HUES6 (cell line): ENCODE measurements around the gene KIDINS220.
"Not testable (repeated sequence)": the region's sequence is repeated elsewhere in the genome, so short reads cannot be mapped to it uniquely, and the experiment has no call there.

ENCODE experiments used
- H3K27ac ChIP-seq: 2 replicates; pipeline ENCODE4 v1.7.0; 2013; ENCODE audit warnings: low read depth, mild to moderate bottlenecking, low read length, inconsistent platforms
- H3K27me3 ChIP-seq: 2 replicates; pipeline ENCODE4 v1.6.1; 2013; ENCODE audit warnings: low read length; ENCODE audit not compliant: control insufficient read depth, insufficient read depth
- H3K36me3 ChIP-seq: 2 replicates; pipeline ENCODE4 v1.6.1; 2013; ENCODE audit warnings: low read length; ENCODE audit not compliant: control insufficient read depth, insufficient read depth
- H3K4me1 ChIP-seq: 2 replicates; pipeline ENCODE4 v1.6.1; 2013; ENCODE audit warnings: low read length; ENCODE audit not compliant: control insufficient read depth, insufficient read depth
- H3K4me3 ChIP-seq: 2 replicates; pipeline ENCODE4 v1.5.1; 2013; ENCODE audit warnings: low read depth, low read length
- H3K9ac ChIP-seq: one replicate; pipeline ENCODE4 v1.6.1; 2013; ENCODE audit warnings: mild to moderate bottlenecking, low read length
- H3K9me3 ChIP-seq: 2 replicates; pipeline ENCODE4 v1.6.1; 2013; ENCODE audit warnings: low read depth, low read length; ENCODE audit not compliant: control insufficient read depth, insufficient read depth

The KIDINS220 gene

DNA sequence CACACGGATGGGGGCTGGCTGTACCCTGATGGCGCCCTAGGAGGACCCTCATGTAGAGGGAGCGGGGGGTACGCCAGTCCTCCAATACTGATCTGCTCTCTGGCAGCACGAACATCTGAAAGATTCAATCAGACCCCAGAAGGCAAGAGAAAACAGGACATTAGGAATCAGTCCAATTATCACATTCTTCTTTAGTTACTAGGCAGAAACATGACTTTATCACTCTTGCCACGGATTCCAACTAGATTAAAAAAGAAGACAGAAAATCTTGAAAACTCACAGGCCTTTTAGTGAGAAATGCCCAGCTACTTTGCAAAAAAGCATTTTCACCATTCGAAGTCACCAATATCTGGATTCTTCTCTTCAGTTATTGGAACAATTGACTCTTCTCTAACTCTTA, 87.2 kb downstream of the KIDINS220 start:
- Histone ChIP-seq H3K27me3 (no peaks in the 10 kb centered on the region), H3K9ac (no peak overlapping the region), H3K4me3 (no peak overlapping the region), H3K36me3 (no peaks in the 10 kb centered on the region; the same call in 1 of the 2 replicates), H3K9me3 (no peaks in the 10 kb centered on the region), H3K4me1 (no peaks in the 10 kb centered on the region), H3K27ac (no peak overlapping the region)

DNA sequence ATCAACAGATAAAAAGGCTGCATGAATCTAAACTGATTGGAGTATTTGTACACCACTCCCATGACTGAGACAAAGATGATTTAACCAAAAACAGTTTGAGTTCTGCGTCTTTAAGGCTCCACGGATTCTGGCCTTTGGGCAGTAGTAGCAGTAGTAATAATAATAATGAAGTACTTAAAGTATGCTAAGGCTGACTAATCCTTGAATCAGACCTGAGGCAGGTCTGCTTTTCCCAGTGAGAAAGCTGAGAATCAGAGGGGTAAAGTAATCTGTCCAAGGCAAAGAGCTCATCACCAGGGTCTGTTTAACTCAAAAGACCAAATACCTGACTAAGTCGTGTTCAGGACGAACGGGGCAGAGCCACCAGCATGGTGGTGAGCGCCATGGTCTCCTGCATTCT, 94.2 kb downstream of the KIDINS220 start:
- no peaks in the 10 kb centered on the region for H3K4me1 ChIP-seq
- no peaks in the 10 kb centered on the region for H3K36me3 ChIP-seq
- H3K4me3 ChIP-seq: no peak overlapping the region
- no peaks in the 10 kb centered on the region for H3K9me3 ChIP-seq
- H3K9ac ChIP-seq: no peak overlapping the region
- H3K27ac ChIP-seq: no peak overlapping the region
- H3K27me3 ChIP-seq: no peaks in the 10 kb centered on the region

DNA sequence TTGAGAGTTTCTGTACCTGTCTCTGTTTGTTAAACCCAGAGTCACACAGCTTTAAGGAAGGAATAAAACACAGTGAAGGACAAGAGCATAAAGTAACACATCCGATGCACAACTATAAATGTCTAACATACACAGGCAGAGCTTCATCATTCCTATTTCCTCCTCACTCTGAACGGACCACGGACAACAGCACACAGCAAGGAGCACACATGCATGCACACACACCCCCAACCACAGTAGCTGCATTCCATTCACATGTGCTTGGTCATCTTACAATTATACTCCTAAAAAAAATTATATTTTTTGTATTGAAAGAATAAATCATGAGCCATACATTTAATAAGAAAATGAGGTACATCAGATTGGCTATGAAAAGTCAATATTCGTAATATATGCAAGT, 97.3 kb downstream of the KIDINS220 start:
- Histone ChIP-seq H3K4me3 (no peak overlapping the region), H3K9ac (no peak overlapping the region), H3K4me1 (no peaks in the 10 kb centered on the region), H3K27me3 (no peaks in the 10 kb centered on the region), H3K27ac (no peak overlapping the region), H3K36me3 (no peaks in the 10 kb centered on the region), H3K9me3 (no peaks in the 10 kb centered on the region)

DNA sequence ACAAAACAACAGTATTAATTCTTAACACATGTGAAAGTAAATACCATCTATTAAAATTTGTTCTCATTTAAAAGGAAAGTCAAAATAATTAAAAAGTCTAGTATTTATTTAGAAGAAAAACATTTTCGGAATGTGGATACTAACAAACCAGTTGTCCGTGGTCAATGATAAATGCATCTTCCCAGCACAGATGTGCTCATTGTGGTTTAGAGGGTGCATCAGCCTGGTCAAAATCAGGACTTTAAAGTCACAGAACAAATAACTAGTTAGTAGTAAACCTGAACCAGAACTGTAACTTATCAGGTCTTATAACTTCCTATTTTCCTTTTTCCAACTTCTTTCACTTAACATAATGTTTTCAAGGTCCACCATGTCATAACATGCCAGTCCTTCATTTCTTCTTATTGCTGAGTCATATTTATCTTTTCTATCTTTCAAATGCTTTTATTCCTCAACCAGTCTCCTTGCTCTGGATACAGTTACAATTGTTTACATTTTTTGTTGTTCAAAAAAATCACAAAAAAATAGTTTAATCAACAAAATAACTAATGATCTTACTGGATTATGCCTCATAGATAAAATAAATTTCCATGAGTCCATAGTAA, 99.7 kb downstream of the KIDINS220 start:
- Histone ChIP-seq H3K4me3 (no peak overlapping the region), H3K36me3 (peaks cover 12% of the 10 kb centered on the region), H3K9ac (no peak overlapping the region), H3K4me1 (no peaks in the 10 kb centered on the region), H3K27ac (no peak overlapping the region), H3K9me3 (no peaks in the 10 kb centered on the region), H3K27me3 (no peaks in the 10 kb centered on the region)

DNA sequence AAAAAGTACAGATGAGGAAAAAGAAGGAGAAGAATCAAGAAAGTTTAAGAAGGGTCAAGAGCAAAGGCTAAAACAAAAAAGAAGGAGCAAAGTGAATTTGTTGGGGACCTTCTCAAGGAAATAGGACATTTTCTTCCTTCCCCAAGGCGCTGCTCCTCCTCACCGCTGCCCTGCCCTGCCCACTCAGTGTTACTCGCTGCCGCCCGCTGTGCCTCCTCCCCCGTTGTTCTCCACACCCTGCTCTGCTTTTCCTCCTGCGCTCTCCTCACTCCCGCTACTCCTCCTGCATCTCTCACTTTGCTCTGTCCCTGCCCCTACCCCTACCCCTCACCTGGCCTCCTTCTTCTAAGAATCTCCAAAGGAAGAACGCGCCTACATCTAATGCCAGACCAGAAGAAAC, 104.8 kb downstream of the KIDINS220 start:
- H3K4me3 ChIP-seq: no peak overlapping the region
- H3K27me3 ChIP-seq: no peaks in the 10 kb centered on the region
- H3K4me1 ChIP-seq: no peaks in the 10 kb centered on the region
- peaks cover 31% of the 10 kb centered on the region for H3K36me3 ChIP-seq
- no peaks in the 10 kb centered on the region for H3K9me3 ChIP-seq
- no peak overlapping the region for H3K9ac ChIP-seq
- no peak overlapping the region for H3K27ac ChIP-seq

DNA sequence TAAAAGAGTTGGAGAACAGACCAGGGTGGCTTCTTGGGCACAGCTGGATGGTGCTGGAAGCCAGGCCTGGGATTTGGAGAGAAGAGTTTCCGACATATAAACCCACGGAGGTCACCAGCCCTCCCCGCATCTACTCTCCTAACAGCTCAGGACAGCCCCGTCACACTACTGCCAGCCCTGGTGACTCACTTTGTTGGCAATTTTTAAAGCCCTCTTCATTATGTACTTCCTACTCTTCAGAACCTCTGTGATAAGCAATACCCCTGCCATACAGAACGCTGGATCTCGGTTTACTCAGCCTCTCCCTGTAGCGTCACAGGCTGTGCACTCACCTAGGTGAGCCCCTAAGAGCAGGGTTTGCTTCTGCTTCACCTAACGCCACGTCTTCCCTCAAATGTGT, 107.5 kb downstream of the KIDINS220 start:
- no peak overlapping the region for H3K4me3 ChIP-seq
- H3K36me3 ChIP-seq: peaks cover 31% of the 10 kb centered on the region
- no peaks in the 10 kb centered on the region for H3K9me3 ChIP-seq
- no peaks in the 10 kb centered on the region for H3K27me3 ChIP-seq
- H3K4me1 ChIP-seq: no peaks in the 10 kb centered on the region
- H3K27ac ChIP-seq: no peak overlapping the region
- no peak overlapping the region for H3K9ac ChIP-seq

DNA sequence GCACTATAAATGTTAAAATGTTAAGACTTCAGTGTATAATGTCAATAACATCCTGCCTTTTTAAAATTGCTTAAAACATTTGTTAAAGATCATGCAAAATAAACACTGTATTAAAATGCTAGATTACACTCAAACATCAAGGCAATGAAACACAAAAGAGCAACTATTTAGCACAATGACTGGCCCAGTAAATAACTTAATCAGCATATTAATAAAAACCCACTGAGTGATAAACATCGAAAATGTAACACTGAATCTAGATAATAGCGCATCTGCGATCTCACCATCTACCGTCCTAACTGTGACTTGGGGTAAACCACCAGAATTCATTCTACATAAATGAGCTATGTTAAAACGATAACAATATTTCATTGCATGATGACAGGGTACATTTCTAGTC, 108.3 kb downstream of the KIDINS220 start:
- H3K4me1 ChIP-seq: not testable (repeated sequence)
- H3K36me3 ChIP-seq: peaks cover 31% of the 10 kb centered on the region

DNA sequence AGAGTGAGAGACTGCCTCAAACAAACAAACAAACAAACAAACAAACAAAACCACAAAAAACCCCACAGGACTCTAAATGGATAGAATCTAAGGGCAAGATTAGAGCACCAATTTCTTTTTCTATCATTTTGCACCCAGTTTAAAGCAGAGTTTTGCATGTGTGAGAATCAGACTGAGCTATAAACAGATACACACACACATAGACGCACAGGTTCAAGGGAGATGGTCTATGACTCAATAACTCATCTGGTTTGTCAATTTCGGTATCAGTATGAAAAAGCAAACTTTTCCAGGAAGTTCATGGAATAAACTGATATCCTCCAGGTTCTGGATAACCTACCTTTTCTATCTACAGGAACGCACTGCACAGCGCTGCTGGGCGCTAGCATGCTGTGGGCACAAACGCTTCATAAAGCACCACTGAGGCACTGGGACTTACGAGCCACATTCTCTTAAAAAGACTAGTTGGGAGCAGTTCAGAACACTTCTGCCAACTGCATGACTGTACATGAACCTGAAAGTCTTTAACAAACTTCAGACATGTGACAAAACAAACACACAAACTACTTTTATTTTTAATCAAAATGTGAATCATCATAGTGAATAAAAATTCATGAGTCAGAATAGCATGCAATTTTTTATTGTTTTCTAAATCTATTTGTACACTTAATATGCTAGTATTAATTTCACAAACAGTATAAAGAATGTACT, 109.0 kb downstream of the KIDINS220 start:
- Histone ChIP-seq H3K36me3 (peaks cover 28% of the 10 kb centered on the region), H3K27ac (no peak overlapping the region), H3K4me1 (no peaks in the 10 kb centered on the region), H3K27me3 (no peaks in the 10 kb centered on the region), H3K9me3 (no peaks in the 10 kb centered on the region), H3K9ac (no peak overlapping the region), H3K4me3 (no peak overlapping the region)

More for the DNA sequence above, 108.3 kb downstream of the KIDINS220 start:
- H3K4me3 ChIP-seq, H3K9ac ChIP-seq, H3K27me3 ChIP-seq, H3K27ac ChIP-seq, H3K9me3 ChIP-seq: not testable (repeated sequence)

DNA sequence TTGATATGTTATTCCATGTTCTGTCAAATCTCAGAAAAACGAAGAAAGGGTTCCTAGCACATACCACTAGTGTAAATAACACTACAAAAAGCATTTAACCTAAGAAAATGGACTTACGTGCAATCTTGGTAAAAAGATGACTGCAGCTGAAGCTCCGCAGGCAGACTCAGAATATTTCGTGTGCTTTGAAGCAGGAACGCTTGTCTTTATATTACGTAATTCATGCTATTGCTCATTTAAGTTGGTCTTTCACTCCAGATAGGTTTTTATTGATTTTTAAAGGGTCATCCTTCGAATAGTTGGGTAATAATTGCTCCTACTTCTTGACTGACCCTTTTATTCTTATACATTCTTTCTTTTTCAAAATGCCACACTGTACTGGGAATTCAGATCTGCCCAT, 111.6 kb downstream of the KIDINS220 start:
- no peaks in the 10 kb centered on the region for H3K27me3 ChIP-seq
- no peak overlapping the region for H3K27ac ChIP-seq
- H3K36me3 ChIP-seq: peaks cover 9% of the 10 kb centered on the region
- no peaks in the 10 kb centered on the region for H3K9me3 ChIP-seq
- no peak overlapping the region for H3K9ac ChIP-seq
- no peaks in the 10 kb centered on the region for H3K4me1 ChIP-seq
- H3K4me3 ChIP-seq: no peak overlapping the region

DNA sequence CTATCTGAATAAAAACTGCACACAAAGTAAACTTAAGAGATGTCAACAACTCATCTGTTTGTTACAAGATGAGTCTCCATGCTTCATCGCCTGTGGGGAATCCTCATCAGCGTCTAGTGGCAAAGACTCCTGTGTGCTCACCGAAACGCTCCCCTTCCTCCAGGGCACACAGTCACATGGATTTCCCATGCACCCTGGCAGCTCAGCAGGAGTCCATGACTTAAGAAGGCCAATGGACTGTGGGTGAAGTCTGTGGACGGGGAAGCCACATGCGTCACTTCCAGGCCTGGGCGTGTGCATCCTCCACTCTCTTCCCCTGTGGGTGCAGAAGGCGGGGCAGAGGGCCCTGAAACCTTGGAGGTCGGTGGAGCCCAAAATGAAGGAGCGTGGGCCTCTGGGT, 114.4 kb downstream of the KIDINS220 start:
- Histone ChIP-seq H3K9ac (no peak overlapping the region), H3K27ac (no peak overlapping the region), H3K9me3 (no peaks in the 10 kb centered on the region), H3K4me3 (no peak overlapping the region), H3K27me3 (no peaks in the 10 kb centered on the region), H3K4me1 (no peaks in the 10 kb centered on the region), H3K36me3 (no peaks in the 10 kb centered on the region; the same call in 1 of the 2 replicates)

DNA sequence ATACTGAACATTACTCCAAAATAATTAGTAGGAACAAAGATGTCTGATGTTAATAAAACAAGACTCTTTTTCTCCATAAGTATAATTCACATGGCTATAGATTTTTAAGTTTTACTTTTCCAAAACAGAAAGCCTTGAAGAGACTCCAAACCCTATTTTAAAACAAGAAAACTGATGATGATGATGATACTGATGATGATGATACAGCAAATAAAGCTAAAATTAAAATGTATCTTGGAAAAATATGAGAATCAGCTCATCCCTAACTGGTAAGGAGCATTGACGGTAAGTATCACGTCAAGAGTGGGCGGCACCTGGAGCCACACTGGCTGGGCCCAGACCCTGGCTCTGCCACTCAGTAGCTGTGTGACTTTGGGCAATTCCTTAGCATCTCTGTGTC, 116.0 kb downstream of the KIDINS220 start:
- Histone ChIP-seq H3K4me1 (no peaks in the 10 kb centered on the region), H3K36me3 (no peaks in the 10 kb centered on the region), H3K9me3 (no peaks in the 10 kb centered on the region), H3K27ac (no peak overlapping the region), H3K9ac (no peak overlapping the region), H3K27me3 (no peaks in the 10 kb centered on the region), H3K4me3 (no peak overlapping the region)
